Ectodermal cell (in vitro differentiated cells): ENCODE results near the gene SUSD6.
"Not testable (repeated sequence)": the region's sequence is repeated elsewhere in the genome, so short reads cannot be mapped to it uniquely, and the experiment has no call there.

ENCODE experiments used
- H3K27ac ChIP-seq: 2 replicates; pipeline ENCODE4 v1.7.0; 2013; ENCODE audit warnings: mild to moderate bottlenecking, low read depth, low read length; ENCODE audit not compliant: insufficient read depth, poor library complexity, severe bottlenecking
- H3K27me3 ChIP-seq: 2 replicates; pipeline ENCODE4 v1.7.0; 2013; ENCODE audit warnings: mild to moderate bottlenecking, low read length; ENCODE audit not compliant: insufficient read depth, control insufficient read depth, poor library complexity, severe bottlenecking
- H3K36me3 ChIP-seq: one replicate; pipeline ENCODE4 v1.7.0; 2013; ENCODE audit warnings: low read length; ENCODE audit not compliant: control insufficient read depth, insufficient read depth
- H3K4me1 ChIP-seq: one replicate; pipeline ENCODE4 v1.7.0; 2013; ENCODE audit warnings: low read length; ENCODE audit not compliant: control insufficient read depth, insufficient read depth
- H3K4me3 ChIP-seq: 2 replicates; pipeline ENCODE4 v1.7.0; 2013; ENCODE audit warnings: low read depth, low read length, control low read depth; ENCODE audit not compliant: insufficient read depth
- H3K9me3 ChIP-seq: 2 replicates; pipeline ENCODE4 v1.7.0; 2013; ENCODE audit warnings: mild to moderate bottlenecking, low read length, moderate library complexity; ENCODE audit not compliant: control insufficient read depth
- WGBS, 2 experiments: methylation state at CpG; one replicate each; pipeline ENCODE4 v1.1.7; 2013; ENCODE audit warnings: missing lambda C conversion rate in 2 of 2; 5-methylcytosine and 5-hydroxymethylcytosine counted together

The SUSD6 gene

GRCh38 chr14:69644814-69645213 lies 33.4 kb downstream of the SUSD6 start:
- Histone ChIP-seq H3K9me3 (no peaks in the 10 kb centered on the region), H3K4me3 (no peak overlapping the region), H3K27ac (no peak overlapping the region), H3K36me3 (no peaks in the 10 kb centered on the region), H3K4me1 (peaks cover 10% of the 10 kb centered on the region), H3K27me3 (no peaks in the 10 kb centered on the region)
- WGBS, 2 experiments: 87 to 100% methylated on average over 1 of the region's 1 CpG

GRCh38 chr14:69647213-69647612 lies 35.8 kb downstream of the SUSD6 start:
- Histone ChIP-seq H3K9me3 (no peaks in the 10 kb centered on the region), H3K36me3 (no peaks in the 10 kb centered on the region), H3K27ac (no peak overlapping the region), H3K4me1 (peaks cover 21% of the 10 kb centered on the region), H3K27me3 (no peaks in the 10 kb centered on the region), H3K4me3 (no peak overlapping the region)
- WGBS, 2 experiments: 88 to 97% methylated on average over 2 of the region's 2 CpGs

- 94 to 96% methylated on average over 11 of the region's 11 CpGs for WGBS, 2 experiments
- not testable (repeated sequence) for H3K4me3 ChIP-seq, H3K36me3 ChIP-seq, H3K27ac ChIP-seq, H3K9me3 ChIP-seq, H3K27me3 ChIP-seq
- H3K4me1 ChIP-seq: peaks cover 21% of the 10 kb centered on the region
These were observed 36.2 kb downstream of the SUSD6 start for GRCh38 chr14:69647642-69648041.

GRCh38 chr14:69648480-69649451 lies 37.4 kb downstream of the SUSD6 start:
- Histone ChIP-seq H3K27ac (no peak overlapping the region), H3K4me1 (peaks cover 21% of the 10 kb centered on the region)

GRCh38 chr14:69650948-69651369 lies 39.6 kb downstream of the SUSD6 start:
- WGBS, 2 experiments: 89 to 94% methylated on average over 3 of the region's 3 CpGs
- Histone ChIP-seq H3K9me3 (no peaks in the 10 kb centered on the region), H3K4me1 (peaks cover 21% of the 10 kb centered on the region), H3K36me3 (no peaks in the 10 kb centered on the region), H3K27ac (no peak overlapping the region), H3K27me3 (no peaks in the 10 kb centered on the region), H3K4me3 (no peak overlapping the region)

More at GRCh38 chr14:69648480-69649451, 37.4 kb downstream of the SUSD6 start:
- Histone ChIP-seq H3K27me3 (no peaks in the 10 kb centered on the region), H3K9me3 (no peaks in the 10 kb centered on the region), H3K4me3 (no peak overlapping the region), H3K36me3 (no peaks in the 10 kb centered on the region)
- WGBS, 2 experiments: 85 to 91% methylated on average over 6 of the region's 6 CpGs

- 80 to 100% methylated on average over 1 of the region's 1 CpG for WGBS, 2 experiments
- Histone ChIP-seq H3K4me3 (no peak overlapping the region), H3K9me3 (no peaks in the 10 kb centered on the region), H3K4me1 (peaks cover 21% of the 10 kb centered on the region), H3K27ac (no peak overlapping the region), H3K27me3 (no peaks in the 10 kb centered on the region), H3K36me3 (no peaks in the 10 kb centered on the region)
These were observed 40.3 kb downstream of the SUSD6 start for GRCh38 chr14:69651664-69652063.

GRCh38 chr14:69652942-69653684 lies 41.7 kb downstream of the SUSD6 start:
- WGBS, 2 experiments: 93 to 94% methylated on average over 10 of the region's 10 CpGs
- Histone ChIP-seq H3K4me1 (peaks cover 27% of the 10 kb centered on the region), H3K4me3 (no peak overlapping the region), H3K27me3 (no peaks in the 10 kb centered on the region), H3K27ac (no peak overlapping the region), H3K36me3 (no peaks in the 10 kb centered on the region), H3K9me3 (no peaks in the 10 kb centered on the region)

- Histone ChIP-seq H3K36me3 (no peaks in the 10 kb centered on the region), H3K27me3 (no peaks in the 10 kb centered on the region), H3K9me3 (no peaks in the 10 kb centered on the region), H3K27ac (no peak overlapping the region), H3K4me1 (peaks cover 25% of the 10 kb centered on the region), H3K4me3 (no peak overlapping the region)
- 88 to 91% methylated on average over 3 of the region's 3 CpGs for WGBS, 2 experiments
These were observed 42.7 kb downstream of the SUSD6 start for GRCh38 chr14:69654116-69654515.

- Histone ChIP-seq H3K27me3 (no peaks in the 10 kb centered on the region), H3K36me3 (no peaks in the 10 kb centered on the region), H3K4me1 (peaks cover 7% of the 10 kb centered on the region), H3K27ac (no peak overlapping the region), H3K4me3 (no peak overlapping the region), H3K9me3 (no peaks in the 10 kb centered on the region)
- 54 to 55% methylated on average over 9 of the region's 9 CpGs for WGBS, 2 experiments
These were observed 46.6 kb downstream of the SUSD6 start for GRCh38 chr14:69657950-69658355.

- Histone ChIP-seq H3K4me3 (no peak overlapping the region), H3K36me3 (no peaks in the 10 kb centered on the region), H3K27ac (no peak overlapping the region), H3K27me3 (no peaks in the 10 kb centered on the region), H3K4me1 (peaks cover 7% of the 10 kb centered on the region), H3K9me3 (no peaks in the 10 kb centered on the region)
- 78 to 86% methylated on average over 8 of the region's 8 CpGs for WGBS, 2 experiments
These were observed 47.4 kb downstream of the SUSD6 start for GRCh38 chr14:69658664-69659261.
